GM10847 (cell line): ENCODE data around the gene BANK1.

Experiments
- POLR2A ChIP-seq: IDR thresholded peaks from 2 replicates; pipeline ENCODE4 v1.6.1; 2011; ENCODE audit not compliant: insufficient read length; ENCODE audit errors: extremely low read depth

Gene BANK1

DNA sequence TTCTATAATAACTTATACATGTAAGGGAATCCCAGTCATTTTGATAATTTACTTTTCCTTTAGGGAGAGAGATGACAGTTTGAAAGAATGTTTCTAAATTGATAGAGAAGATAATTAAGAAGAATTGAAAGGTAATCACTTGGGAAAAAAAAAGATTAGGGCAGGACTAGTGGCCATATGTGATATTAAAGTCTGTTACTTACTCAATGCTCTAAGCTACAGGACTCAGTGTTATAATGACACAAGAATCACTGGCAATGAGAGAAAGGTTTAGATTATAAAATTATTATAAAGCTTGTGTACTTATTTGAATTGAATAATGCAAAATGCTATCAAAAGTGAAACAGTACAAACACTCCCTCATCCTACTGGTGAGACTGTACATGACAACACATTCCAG lies 265.3 kb downstream of the BANK1 start:
- TF ChIP-seq POLR2A, result no peak

DNA sequence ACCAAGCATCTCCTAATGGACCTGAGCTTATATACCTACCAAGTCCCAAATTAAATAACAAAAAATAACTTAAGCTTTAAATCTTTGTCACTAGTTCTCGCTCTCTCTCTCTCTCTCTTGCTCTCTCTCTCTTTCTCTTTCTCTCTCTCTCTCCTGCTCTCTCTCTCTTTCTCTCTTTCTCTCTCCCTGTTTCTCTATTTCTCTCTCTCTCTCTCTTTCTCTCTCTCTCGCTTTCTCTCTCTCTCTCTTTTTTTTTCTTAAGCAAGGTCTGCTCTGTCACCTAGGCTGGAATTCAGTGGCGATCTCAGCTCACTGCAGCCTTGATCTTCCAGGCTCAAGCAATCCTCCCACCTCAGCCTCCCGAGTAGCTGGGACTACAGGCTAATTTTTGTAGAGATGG lies 266.6 kb downstream of the BANK1 start:
- no peak for TF ChIP-seq POLR2A

DNA sequence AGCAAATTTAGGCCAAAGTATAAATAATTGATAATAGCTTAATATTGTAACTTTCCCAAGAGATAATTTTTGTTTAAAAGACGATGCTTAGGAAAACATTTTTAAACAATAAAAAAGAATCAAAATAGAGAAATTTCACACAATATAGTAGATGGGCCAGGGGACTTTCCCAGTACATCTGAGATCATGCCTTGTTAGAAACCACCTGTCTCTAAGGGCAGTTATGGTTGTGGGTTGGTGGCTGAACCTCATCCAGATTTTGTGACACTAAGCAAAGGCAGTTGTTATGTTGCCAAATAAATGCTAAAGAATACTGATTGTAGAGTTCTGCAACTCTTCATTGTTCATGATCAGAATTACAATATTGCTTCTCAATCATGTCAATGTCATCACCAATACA lies 270.6 kb downstream of the BANK1 start:
- no peak for TF ChIP-seq POLR2A

DNA sequence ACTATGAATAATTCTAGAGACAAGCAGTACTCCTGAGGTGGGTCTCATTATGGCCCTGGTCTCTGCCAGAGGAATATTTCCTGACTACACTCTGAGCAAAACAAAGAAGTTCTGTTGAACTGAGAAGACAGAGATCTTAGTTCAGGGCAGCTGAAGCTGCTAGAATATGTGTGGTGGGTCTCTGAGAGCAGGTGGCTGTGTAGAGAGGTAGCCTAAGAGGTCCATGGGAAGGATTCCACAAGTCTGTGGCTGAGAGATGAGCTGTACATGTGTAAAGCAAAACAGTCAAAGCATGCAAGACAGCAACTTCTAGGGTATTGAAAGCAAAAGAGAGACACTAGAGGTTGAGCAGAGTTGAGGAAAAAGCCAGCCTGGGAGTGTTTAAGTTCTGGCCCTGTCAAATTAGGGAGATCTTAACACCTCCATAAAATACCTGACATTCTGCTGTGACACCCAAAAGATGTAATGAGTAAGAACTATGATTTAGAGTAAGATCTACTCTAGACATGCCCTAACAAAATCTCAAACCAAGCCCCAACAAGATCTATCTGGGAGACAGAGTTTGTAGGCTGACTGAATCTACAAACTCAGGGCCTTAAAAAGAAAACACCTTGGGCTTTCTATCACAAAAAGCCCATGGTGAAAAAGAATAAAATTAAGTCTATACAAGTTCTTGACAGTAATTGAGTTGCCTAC lies 274.4 kb downstream of the BANK1 start:
- TF ChIP-seq POLR2A, result no peak

DNA sequence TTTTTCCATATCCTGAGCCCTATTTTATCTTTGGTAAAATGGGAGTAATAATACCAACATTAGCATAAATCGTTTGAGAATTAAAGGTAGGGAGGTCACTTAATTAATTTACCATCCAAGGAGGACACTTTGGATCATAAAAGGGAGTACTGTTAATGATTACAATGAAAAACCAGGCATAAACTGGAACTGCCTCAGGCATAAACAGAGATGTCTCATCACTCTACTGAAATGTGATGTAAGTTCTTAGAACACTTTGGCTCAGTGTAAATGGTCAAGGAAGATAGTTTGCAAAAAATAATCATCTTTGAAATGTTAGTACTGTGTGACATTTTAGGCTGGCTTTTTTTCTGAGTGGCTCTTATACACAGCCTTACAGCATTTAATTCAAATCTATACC lies 286.1 kb downstream of the BANK1 start:
- TF ChIP-seq POLR2A, result no peak

DNA sequence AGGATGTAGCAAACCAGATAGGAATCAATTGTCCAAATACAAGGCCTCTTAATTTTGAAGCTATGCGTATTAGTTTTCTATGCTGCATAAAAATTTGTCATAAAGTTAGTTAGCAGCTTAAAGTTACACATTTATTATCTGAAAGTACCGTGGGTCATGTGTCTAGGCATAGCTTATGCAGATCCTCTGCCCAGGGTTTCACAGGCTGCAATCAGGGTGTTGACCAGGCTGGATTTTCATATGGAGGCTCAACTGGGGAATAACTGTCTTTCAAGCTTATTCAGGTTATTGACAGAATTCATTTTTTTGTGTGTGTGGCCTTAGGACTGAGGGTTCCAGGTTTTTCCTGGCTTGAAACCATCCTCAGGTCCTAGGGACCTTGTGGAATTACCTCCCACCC lies 289.7 kb downstream of the BANK1 start:
- no peak for TF ChIP-seq POLR2A

DNA sequence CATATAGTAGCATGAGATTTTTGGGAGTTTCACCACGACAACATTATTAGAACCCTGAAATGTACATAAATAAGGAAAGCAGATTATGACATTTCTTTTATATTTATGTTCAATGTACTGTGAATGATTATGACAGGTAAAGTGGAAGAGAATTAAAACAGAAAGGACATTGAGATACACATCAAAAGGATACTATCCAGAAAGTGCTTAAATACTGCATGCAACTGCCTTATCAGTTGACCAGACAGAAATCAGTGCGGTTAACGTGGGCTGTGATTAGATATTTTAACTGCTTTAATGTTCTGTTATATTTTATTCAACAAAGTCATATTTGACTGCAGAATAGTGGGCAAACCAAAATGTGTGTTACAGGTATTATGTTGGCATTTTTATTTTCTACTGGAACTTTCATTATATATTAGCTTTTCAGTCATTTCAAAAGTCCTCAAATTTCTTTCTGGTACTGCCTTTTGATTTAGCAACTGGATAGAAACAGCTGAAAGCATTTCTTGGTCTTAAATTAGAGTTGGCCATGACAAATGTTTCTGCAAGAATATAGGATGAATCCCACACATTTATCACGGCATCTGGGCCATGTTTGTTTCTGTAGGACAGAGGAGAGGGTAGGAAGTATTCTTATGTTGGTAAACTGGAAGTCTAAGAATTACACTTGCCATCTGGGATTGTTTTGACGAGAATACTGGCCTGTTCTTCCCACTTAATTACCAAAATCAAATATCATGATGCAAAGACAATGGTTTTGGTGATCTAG lies 299.5 kb downstream of the BANK1 start:
- no peak for TF ChIP-seq POLR2A

DNA sequence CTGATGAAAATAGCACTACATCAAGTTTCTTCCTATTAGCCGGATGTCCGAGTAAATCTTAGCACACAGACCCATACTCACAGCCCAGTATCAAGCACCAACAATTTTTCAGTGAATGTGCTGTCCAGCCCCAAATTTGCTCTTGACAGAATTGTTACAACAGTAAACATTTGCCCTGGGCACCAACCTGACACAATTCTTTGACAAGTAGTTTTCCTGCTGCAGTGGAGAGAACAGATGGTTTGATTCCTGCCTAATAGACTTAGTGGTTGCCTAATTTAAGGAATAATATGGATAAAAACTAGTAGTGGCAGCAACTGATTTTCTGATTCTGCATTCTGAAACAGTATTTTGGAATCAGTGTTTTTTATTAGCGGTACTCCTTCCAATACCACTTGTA lies 301.1 kb downstream of the BANK1 start:
- TF ChIP-seq POLR2A, result no peak

DNA sequence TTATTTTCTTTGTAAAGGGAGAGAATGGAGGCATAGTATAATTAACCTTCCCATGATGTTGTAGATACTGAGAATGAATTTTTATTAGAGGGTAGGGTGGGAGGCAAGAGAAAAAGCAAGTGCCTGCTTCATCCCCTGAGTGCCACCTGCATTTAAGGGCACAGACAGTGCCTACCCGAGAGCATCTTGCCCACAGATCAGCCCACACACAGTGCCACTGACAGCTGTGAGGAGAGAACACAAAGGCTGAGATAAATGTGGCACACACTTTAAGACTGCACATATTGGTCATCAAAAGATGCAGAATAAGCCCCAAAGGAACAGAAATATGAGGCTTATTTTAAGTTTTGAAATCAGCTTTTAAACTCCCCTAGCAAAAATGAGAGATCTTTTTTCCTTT lies 304.0 kb downstream of the BANK1 start:
- TF ChIP-seq POLR2A, result no peak

DNA sequence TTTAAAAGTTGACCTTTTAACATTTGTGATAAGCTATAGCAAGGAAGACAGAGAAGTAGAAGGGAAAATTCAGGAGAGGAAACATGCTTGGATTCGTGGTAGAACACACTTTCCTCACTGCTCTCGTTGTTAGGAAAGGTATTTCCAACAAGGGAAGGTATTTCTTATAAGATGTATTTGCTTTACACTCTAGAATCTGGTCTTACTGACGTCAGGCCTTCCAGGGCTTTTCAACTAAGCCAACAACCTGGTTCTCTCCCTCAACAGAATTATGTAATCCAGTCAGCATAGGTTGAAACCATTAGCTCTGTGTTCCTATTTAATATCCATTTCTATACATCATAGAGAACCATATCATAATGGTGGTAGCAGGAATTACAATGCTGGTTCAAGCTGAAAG lies 312.8 kb downstream of the BANK1 start:
- no peak for TF ChIP-seq POLR2A

DNA sequence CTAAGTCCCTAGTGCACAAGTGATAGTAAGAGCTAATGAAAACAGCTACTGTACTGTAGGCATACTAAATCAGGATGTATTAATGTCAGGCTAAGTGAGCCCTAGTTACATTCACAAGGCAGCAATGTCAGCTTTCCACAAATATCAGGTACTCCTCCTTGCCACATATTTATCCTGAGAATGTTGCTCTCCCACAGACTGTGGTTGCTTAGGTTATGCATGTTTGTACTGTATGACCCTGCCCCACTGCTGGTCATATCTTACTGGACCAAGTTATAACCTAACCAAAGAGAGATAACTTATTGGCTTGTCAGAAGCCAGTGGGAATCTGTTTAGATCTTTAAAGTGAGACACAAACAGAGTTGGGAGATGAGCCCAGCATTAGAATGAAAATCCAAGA lies 313.7 kb downstream of the BANK1 start:
- no peak for TF ChIP-seq POLR2A

DNA sequence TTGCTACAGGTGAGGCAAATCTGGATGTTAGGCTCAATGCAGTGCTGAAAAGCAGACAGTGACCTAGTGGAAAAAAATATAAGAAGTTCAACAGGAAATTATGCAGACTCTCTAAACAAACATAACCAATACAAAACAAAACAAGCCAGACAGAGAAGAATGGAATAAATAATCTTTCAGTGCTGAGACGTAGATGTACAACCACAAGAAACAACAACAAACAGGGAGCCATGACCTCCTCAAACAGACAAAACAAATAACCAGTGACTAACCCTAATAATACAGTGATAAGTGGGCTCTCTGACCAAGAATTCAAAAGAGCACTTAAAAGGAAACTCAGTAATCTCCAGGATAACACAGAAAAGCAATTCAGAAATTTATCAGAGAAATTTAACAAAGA lies 315.5 kb downstream of the BANK1 start:
- TF ChIP-seq POLR2A, result no peak

DNA sequence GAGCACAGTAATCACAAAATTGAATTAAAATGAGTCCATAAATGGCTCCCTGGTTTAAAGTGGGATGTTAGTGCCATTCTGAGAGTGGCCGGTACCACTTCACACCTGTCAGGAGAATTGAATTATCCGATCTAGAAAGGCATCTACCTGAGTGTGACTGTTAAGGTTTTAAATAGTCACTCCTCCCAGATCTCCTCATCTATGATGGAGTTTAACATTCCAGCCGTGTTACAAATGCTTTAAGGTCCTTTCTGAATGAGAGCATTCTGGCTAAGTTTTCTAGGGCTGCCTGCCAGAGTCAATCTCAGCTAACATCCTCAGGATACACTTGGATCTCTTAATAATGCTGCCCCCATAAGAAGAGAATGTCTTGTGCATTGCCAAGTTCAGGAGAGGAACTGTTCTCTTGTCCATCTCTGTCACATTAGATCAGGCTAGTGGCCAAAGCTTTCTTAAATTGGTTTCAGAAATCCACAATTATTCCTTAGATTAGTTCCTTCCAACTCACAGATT lies 323.6 kb downstream of the BANK1 start:
- no peak for TF ChIP-seq POLR2A

DNA sequence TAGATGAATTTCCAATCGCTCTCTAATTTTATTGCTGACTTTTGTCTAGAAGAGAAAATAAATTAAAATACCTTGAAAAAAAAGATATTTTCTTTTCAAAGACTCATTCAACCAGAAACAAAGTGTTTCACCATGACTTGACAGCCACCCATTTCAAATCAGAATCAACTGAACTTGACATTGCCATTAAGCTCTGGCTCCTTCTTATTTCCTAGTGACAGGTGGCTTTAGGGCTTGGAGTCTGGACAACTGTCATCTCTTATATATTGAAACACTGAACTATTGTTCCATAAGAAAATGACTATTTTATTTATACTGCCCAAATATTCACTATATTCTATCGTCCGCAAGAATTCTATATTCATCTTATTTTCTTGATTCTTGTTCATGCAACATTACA lies 325.6 kb downstream of the BANK1 start:
- no peak for TF ChIP-seq POLR2A

DNA sequence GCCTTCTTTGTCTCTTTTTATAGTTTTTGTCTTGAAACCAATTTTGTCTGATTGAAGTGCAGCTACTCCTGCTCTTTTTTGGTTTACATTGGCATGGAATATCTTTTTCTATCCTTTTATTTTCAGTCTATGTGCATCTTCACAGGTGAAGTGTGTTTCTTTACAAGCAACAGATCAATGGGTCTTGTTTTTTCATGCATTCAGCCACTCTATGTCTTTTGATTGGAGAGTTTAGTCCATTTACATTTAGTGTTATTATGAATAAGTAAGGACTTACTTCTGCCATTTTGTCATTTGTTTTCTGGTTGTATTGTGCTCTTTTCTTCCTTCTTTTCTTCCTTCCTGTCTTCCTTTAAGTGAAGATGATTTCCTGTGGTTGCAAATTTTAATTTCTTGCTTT lies 330.3 kb downstream of the BANK1 start:
- TF ChIP-seq POLR2A, result no peak
